Activated CD4-positive, alpha-beta T cell treated with anti-CD3 and anti-CD28 coated beads for 1 hour (primary cell): ENCODE results near the gene AKNAD1.
A peak's percentile ranks its signal among the peaks of the same experiment; 100 is the strongest.
"Not testable (repeated sequence)": the region's sequence is repeated elsewhere in the genome, so short reads cannot be mapped to it uniquely, and the experiment has no call there.

Experiments
- DNase-seq: peaks from one replicate; pipeline ENCODE4 v3.0.0-alpha.2; 2020

Gene AKNAD1

GRCh38 chr1:108829498-108829916 lies 27.4 kb downstream of the AKNAD1 start:
- no peak for DNase-seq

DNA sequence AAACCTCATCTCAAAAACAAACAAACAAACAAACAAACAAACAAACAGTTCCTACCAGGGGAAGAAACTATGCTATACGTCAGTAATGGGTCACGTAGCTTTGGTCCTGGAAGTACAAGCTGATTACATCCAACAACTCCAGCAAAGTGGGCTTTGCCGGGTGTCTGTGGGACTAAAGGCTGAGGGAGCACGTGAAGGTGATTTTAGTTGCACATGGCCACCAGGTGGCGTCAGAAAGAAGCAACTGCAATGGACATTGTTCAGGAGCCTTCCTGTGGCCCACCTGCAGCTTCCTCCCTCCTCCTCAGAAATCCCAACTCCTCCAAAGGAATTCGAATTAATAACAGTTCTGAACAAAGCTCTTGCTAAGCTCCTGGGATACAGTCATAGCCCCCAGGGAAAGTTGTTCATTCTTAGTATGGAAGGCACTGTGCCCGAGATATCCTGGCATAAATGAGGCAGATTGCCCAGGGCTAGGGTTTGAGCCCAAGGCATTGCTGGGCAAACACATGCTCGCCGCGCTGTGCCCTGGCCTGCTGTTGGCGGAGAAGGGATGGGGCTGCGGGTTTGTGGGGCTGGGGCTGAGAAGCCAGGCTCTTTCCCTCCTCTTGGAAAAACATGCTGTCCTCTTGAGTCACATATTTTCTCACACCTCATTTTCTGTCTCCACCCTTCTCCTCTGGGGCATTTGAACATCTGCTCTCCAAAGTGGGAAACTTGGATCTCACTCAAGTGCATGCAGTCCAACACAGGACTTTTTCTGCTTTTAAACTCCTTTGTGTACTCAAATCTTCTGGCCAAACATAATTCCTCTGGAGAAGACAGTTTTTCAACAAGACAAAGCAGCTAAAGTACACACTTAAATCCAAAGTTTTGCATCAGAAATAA lies 28.6 kb downstream of the AKNAD1 start:
- DNase-seq = peak; percentile 34

GRCh38 chr1:108826081-108826635 lies 30.7 kb downstream of the AKNAD1 start:
- DNase-seq = no peak

DNA sequence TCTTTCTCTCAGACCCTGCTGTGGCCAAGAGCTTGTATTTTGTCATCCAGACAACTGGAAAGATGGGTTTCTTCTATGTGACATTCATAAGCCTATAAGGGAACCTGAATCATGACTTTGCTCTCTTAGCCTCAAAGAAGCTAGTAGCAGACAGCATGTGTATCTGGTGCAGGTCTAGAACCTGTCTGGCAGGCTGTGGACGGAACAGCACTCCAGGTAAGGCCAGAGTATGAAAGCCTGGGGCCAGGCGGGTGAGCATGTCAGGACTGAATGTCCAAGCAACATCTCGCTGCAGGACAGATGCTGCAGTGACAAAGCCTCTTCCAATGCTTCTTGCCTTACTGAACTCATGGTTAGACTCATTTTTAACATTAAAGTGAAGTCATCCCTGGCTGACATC lies 32.8 kb downstream of the AKNAD1 start:
- DNase-seq = no peak

DNA sequence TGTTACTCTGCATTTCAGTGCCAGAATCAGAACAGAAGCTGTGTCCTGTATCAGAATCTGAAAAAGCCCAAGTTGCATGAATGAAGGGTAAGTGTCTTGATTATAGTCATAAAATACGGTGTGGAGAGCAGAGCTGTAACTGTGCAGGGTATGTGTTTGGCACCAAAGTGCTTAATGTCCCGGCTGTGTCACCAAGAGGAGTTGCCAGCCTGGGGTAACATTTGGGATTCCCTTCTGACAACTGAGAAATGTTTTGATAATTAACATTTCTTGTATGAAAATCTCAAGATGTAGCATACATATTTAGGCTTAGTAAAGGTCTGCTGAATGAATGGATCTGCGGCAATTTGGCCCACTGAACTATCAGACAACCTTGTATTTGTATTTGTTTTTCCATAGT lies 33.3 kb downstream of the AKNAD1 start:
- DNase-seq = no peak

- DNase-seq = no peak
Observed at GRCh38 chr1:108819878-108820277, 37.0 kb downstream of the AKNAD1 start.

- DNase-seq = no peak
Observed at GRCh38 chr1:108817811-108818210, 39.1 kb downstream of the AKNAD1 start.

DNA sequence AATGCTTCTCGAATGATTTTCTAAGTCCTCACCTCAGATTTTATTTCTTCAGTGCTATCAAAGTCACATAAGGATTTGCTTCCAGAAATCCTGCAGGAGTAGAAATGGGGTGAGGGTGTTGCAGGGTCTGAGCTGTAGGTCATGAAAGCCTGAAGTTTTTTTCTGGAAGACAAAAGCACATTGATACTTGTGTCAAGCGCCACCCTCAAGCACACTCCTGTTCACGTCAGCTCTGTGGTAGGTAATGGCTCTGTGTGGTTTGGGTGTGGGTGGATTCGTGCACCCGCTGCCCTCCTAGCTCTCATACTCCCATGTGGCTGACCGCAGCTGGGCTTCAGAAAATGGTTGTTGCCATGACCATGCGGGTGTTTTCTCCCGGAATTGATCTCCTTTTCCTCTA lies 39.9 kb downstream of the AKNAD1 start:
- DNase-seq = no peak

- no peak for DNase-seq
Observed at GRCh38 chr1:108816049-108816893, 40.6 kb downstream of the AKNAD1 start.

- no peak for DNase-seq
Observed at GRCh38 chr1:108815566-108815965, 41.3 kb downstream of the AKNAD1 start.

DNA sequence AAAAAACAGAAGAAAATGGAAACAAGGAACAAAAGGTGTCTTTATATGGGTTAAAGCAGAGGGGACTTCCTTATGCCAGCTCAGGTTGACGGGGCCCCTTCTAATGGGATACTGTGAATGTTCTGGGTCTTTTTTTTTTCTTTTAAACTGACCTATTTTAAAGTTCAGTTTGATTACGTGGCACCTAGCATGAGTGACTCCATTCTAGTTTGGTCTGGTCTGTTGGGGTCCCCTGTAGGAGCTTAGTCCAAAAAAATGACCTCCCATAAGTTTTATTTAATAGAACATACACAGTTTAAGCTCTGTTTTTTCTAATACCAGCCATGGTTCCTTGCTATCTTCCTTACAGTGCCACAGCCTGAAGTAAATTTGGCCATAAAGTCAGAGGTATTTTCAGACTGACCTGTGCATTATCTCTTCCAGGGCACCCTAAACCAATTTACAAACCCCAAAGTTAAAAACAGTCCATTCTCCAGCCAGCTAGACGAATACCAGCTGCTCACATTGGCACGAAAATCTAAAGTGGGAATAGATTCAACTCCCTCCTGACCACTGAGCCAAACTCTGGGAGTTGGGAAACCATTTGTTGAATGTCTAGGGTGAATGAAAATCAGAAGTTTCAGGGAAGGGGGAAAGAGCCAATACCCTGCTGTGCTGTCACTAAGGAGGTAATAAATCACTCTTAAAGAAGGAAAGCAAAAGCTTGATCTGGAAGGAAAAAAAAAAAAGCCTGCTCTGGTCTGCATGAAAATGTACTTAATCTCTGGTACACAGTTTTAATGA lies 42.4 kb downstream of the AKNAD1 start:
- DNase-seq = no peak

GRCh38 chr1:108813326-108813725 lies 43.6 kb downstream of the AKNAD1 start:
- DNase-seq = no peak

- no peak for DNase-seq
Observed at GRCh38 chr1:108811611-108812010, 45.3 kb downstream of the AKNAD1 start.

- no peak for DNase-seq
Observed at GRCh38 chr1:108808438-108808837, 48.5 kb downstream of the AKNAD1 start.

DNA sequence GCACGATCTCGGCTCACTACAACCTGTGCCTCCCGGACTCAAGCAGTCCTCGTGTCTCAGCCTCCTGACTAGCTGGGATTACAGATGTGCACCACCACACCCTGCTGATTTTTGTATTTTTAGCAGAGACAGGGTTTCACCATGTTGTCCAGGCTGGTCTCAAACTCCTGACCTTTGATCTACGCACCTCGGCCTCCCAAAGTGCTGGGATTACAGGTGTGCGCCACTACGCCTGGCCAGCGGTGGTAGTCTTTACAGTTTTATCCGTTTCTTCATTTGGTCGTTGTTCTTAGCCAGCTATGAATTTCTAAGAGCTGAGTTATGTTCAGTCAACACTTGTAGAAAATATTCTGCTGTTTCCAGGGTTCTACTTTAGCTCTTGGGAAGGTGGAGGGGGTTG lies 53.3 kb downstream of the AKNAD1 start:
- DNase-seq = no peak

DNA sequence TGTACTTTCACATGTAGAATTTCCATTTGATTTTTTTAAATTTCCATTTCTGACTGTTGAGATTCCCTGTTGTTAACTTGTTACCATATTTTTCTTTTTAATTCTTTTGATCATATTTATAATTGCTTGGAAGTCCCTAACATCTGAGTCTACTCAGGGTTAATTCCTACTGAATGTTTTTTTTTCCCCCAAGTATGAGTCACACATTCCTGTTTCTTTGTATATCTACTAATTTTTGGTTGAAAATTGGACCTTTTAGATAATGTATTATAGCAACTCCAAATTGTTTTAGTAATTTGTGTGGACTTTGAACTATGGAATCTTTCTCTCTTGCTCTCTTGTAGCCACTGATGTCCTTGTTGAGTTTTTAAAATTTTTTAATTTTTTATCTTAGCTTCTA lies 55.8 kb downstream of the AKNAD1 start:
- DNase-seq = no peak

- DNase-seq = no peak
Observed at GRCh38 chr1:108799001-108799400, 57.9 kb downstream of the AKNAD1 start.

GRCh38 chr1:108792420-108792819 lies 64.5 kb downstream of the AKNAD1 start:
- no peak for DNase-seq

DNA sequence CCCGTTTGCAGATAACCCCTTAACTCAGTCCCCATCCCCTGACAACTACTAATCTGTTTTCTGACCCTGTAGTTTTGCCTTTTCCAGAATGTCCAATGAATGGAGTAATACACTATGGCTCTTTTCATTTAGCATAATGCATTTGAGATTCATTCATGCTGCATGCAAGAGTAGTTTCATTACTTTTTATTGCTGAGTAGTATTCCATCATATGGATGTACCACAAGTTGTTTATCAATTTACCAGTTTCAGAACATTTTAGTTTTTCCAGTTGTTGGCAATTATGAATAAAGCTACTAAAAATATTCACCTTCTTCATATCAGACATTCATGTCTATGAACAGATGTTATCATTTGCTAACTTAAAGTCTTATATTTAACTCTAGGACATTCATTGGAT lies 65.1 kb downstream of the AKNAD1 start:
- DNase-seq = no peak

GRCh38 chr1:108785880-108786279 lies 71.0 kb downstream of the AKNAD1 start:
- DNase-seq = no peak

GRCh38 chr1:108785264-108785663 lies 71.6 kb downstream of the AKNAD1 start:
- DNase-seq = no peak

DNA sequence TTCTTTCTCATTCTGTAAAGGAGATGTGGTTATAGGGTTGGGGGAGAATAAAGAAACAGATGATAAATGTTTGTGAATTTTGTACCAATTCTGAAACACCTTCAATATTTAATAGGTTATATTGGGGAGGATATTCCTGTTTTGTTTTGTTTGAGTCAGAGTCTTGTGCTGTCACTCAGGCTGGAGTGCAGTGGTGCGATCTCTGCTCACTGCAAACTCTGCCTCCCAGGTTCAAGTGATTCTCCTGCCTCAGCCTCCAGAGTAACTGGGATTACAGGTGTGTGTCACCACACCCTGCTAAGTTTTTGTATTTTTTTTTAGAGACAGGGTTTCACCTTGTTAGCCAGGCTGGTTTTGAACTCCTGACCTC lies 75.3 kb downstream of the AKNAD1 start:
- DNase-seq = not testable (repeated sequence)
